ENCODE data around the gene LPCAT4.

The LPCAT4 gene

GRCh38 chr15:34324933-34325332 lies 42.1 kb downstream of the LPCAT4 start:
- in situ Hi-C loops (cut with HindIII; ENCODE audit: low pct_unique_long_range_greater_than_20kb, low sequenced_read_pairs), result no loop called here
- no peak for TF ChIP-seq JUND (IDR thresholded peaks at IDR 0.05; ENCODE audit: low read depth)
- DNase-seq (ENCODE audit: low read depth in 1 of 2, low spot score in 1 of 2), result no peak

- in situ Hi-C loops (cut with HindIII; ENCODE audit: low pct_unique_long_range_greater_than_20kb, low sequenced_read_pairs), result no loop called here
- no peak for DNase-seq (ENCODE audit: low read depth in 1 of 2, low spot score in 1 of 2)
- no peak for TF ChIP-seq JUND (IDR thresholded peaks at IDR 0.05; ENCODE audit: low read depth)
Observed at GRCh38 chr15:34323217-34323616, 43.8 kb downstream of the LPCAT4 start.

GRCh38 chr15:34318277-34319079 lies 48.5 kb downstream of the LPCAT4 start:
- peak in 1 of 2 experiments; percentile 78 for DNase-seq (ENCODE audit: low read depth in 1 of 2, low spot score in 1 of 2)
- TF ChIP-seq JUND (IDR thresholded peaks at IDR 0.05; ENCODE audit: low read depth), result no peak
- in situ Hi-C loops (cut with HindIII; ENCODE audit: low pct_unique_long_range_greater_than_20kb, low sequenced_read_pairs), result no loop called here

GRCh38 chr15:34314491-34315490 lies 52.2 kb downstream of the LPCAT4 start:
- in situ Hi-C loops (cut with HindIII; ENCODE audit: low pct_unique_long_range_greater_than_20kb, low sequenced_read_pairs), result no loop called here
- DNase-seq (ENCODE audit: low read depth in 1 of 2, low spot score in 1 of 2), result no peak
- TF ChIP-seq JUND (IDR thresholded peaks at IDR 0.05; ENCODE audit: low read depth), result no peak

GRCh38 chr15:34311563-34311962 lies 55.4 kb downstream of the LPCAT4 start:
- in situ Hi-C loops (cut with HindIII; ENCODE audit: low pct_unique_long_range_greater_than_20kb, low sequenced_read_pairs), result no loop called here
- no peak for TF ChIP-seq JUND (IDR thresholded peaks at IDR 0.05; ENCODE audit: low read depth)
- DNase-seq (ENCODE audit: low read depth in 1 of 2, low spot score in 1 of 2), result no peak
